MM.1S (cell line): ENCODE results near the gene PRDM12.

Source experiments
- DNase-seq: peaks from one replicate; pipeline ENCODE4 v3.0.0-alpha.2; 2015
- H2AFZ ChIP-seq: fragments of 300-600 bp; sonication (generic); 2 replicates; pipeline ENCODE4 v1.6.0; 2016; ENCODE audit warnings: antibody characterized with exemption, low read length
- H3F3A ChIP-seq: fragments of 300-600 bp; sonication (generic); 2 replicates; pipeline ENCODE4 v1.6.1; 2016; ENCODE audit warnings: mild to moderate bottlenecking, antibody characterized with exemption, low read length, moderate library complexity, mixed read lengths; ENCODE audit not compliant: insufficient read depth
- H3K27ac ChIP-seq: fragments of 300-600 bp; sonication (generic); 2 replicates; pipeline ENCODE4 v1.5.1; 2016; ENCODE audit warnings: mild to moderate bottlenecking, low read length
- H3K27me3 ChIP-seq: fragments of 300-600 bp; sonication (generic); replicated peaks from 2 replicates; pipeline ENCODE4 v1.6.0; 2016; ENCODE audit warnings: low read length; ENCODE audit not compliant: insufficient read depth
- H3K36me3 ChIP-seq: fragments of 300-600 bp; sonication (generic); replicated peaks from 2 replicates; pipeline ENCODE4 v1.6.1; 2016; ENCODE audit warnings: mild to moderate bottlenecking, low read length, mixed read lengths; ENCODE audit not compliant: insufficient read depth
- H3K4me1 ChIP-seq: fragments of 300-600 bp; sonication (generic); 2 replicates; pipeline ENCODE4 v1.6.1; 2016; ENCODE audit warnings: low read length, mixed read lengths
- H3K4me2 ChIP-seq: fragments of 300-600 bp; sonication (generic); 2 replicates; pipeline ENCODE4 v1.6.0; 2016; ENCODE audit warnings: low read depth, low read length
- H3K4me3 ChIP-seq: fragments of 300-600 bp; sonication (generic); 2 replicates; pipeline ENCODE4 v1.5.1; 2016; ENCODE audit warnings: low read length, mixed read lengths
- H3K79me2 ChIP-seq: fragments of 300-600 bp; sonication (generic); 2 replicates; pipeline ENCODE4 v1.6.1; 2016; ENCODE audit warnings: mixed run types, low read length, mixed read lengths
- H3K9ac ChIP-seq: fragments of 300-600 bp; sonication (generic); 2 replicates; pipeline ENCODE4 v1.6.1; 2016; ENCODE audit warnings: low read length, mixed read lengths
- H3K9me2 ChIP-seq: fragments of 300-600 bp; sonication (generic); replicated peaks from 2 replicates; pipeline ENCODE4 v1.6.1; 2016; ENCODE audit warnings: mild to moderate bottlenecking, low read length, mixed read lengths; ENCODE audit not compliant: insufficient read depth
- H3K9me3 ChIP-seq: fragments of 300-600 bp; sonication (generic); replicated peaks from 2 replicates; pipeline ENCODE4 v1.6.1; 2016; ENCODE audit warnings: mild to moderate bottlenecking, low read length, mixed read lengths; ENCODE audit not compliant: insufficient read depth
- H4K20me1 ChIP-seq: fragments of 300-600 bp; sonication (generic); 2 replicates; pipeline ENCODE4 v1.6.1; 2016; ENCODE audit warnings: mild to moderate bottlenecking, low read length, moderate library complexity, mixed read lengths; ENCODE audit not compliant: insufficient read depth
- EZH2 ChIP-seq: fragments of 300-600 bp; sonication (generic); optimal IDR thresholded peaks from 2 replicates; pipeline ENCODE3; 2017; ENCODE audit warnings: low read depth, mild to moderate bottlenecking, antibody characterized with exemption, low read length, mixed read lengths
- EZH2phosphoT487 ChIP-seq: fragments of 300-600 bp; sonication (generic); IDR thresholded peaks from 2 replicates; pipeline ENCODE4 v1.6.1; 2018; ENCODE audit warnings: antibody characterized with exemption, low read length
- TF ChIP-seq, protein P1 (sequence below): fragments of 300-600 bp; sonication (generic); IDR thresholded peaks from 2 replicates; pipeline ENCODE4 v1.5.1; 2016; ENCODE audit warnings: antibody characterized with exemption, low read length, mixed read lengths

PRDM12 gene

DNA sequence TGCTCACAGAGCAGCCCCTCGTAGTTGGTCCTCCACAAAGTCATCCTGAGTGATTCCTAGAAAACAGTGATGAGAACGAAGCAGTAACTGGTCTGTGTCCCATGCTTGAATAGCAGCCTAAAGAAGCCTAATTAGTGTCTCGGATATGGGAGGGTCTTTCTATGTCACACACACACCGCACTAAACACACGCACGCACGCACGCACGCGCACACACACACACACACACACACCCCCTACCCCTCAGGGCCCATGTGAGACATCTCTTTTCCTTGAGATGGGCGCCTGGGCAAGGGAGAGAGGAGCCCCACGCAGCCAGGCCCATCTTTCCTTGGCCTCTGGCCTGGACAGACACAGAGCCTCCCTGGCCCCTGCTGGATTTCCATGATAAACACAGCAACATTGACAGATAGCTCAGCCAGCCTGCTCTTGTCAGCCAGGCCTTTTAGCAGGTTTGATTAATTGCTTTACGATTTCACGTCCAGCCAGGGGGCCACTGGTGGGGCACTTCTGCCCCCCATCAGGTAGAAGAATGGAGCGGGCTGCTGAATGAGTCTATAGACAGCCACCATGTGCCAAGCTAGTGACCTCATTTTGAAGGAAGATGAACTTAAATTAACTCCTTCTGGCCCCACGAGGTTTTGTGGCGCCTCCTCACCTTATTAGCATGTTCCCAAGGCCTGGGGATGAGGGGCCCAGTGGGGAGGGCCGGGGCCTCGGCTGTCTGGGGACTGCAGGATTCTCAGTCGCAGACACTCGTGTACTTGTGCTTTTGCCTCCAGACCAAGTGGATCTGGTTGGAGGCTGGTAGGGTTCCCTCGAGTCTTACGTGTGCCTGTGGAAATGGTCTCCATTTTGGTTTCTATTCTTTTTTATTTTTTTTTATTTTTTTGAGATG, 36.2 kb upstream of the PRDM12 start:
- Histone ChIP-seq H3K4me3 (no peak overlapping the region), H3K4me2 (no peak overlapping the region), H4K20me1 (no peaks in the 10 kb centered on the region), H3K36me3 (no peaks in the 10 kb centered on the region), H3K4me1 (no peaks in the 10 kb centered on the region), H3K9ac (no peak overlapping the region), H3K27ac (no peak overlapping the region), H3K79me2 (no peaks in the 10 kb centered on the region), H3F3A (no peaks in the 10 kb centered on the region), H3K27me3 (no peaks in the 10 kb centered on the region), H2AFZ (no peak overlapping the region), H3K9me2 (no peaks in the 10 kb centered on the region), H3K9me3 (no peaks in the 10 kb centered on the region)
- no peak for TF ChIP-seq EZH2phosphoT487
- TF ChIP-seq, protein P1, sequence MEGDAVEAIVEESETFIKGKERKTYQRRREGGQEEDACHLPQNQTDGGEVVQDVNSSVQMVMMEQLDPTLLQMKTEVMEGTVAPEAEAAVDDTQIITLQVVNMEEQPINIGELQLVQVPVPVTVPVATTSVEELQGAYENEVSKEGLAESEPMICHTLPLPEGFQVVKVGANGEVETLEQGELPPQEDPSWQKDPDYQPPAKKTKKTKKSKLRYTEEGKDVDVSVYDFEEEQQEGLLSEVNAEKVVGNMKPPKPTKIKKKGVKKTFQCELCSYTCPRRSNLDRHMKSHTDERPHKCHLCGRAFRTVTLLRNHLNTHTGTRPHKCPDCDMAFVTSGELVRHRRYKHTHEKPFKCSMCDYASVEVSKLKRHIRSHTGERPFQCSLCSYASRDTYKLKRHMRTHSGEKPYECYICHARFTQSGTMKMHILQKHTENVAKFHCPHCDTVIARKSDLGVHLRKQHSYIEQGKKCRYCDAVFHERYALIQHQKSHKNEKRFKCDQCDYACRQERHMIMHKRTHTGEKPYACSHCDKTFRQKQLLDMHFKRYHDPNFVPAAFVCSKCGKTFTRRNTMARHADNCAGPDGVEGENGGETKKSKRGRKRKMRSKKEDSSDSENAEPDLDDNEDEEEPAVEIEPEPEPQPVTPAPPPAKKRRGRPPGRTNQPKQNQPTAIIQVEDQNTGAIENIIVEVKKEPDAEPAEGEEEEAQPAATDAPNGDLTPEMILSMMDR = no peak
- no peak for TF ChIP-seq EZH2
- DNase-seq = no peak

GRCh38 chr9:130629443-130630070, 34.8 kb upstream of the PRDM12 start:
- Histone ChIP-seq H3K36me3 (no peaks in the 10 kb centered on the region), H3K9me3 (no peaks in the 10 kb centered on the region), H3K4me3 (no peak overlapping the region), H2AFZ (no peak overlapping the region), H3K9ac (no peak overlapping the region), H3K4me2 (no peak overlapping the region), H3K27me3 (no peaks in the 10 kb centered on the region), H3K79me2 (no peaks in the 10 kb centered on the region), H4K20me1 (no peaks in the 10 kb centered on the region), H3F3A (no peaks in the 10 kb centered on the region), H3K27ac (no peak overlapping the region), H3K4me1 (no peaks in the 10 kb centered on the region), H3K9me2 (no peaks in the 10 kb centered on the region)
- TF ChIP-seq, protein P1 = no peak
- TF ChIP-seq EZH2phosphoT487 = no peak
- TF ChIP-seq EZH2 = no peak
- no peak for DNase-seq

DNA sequence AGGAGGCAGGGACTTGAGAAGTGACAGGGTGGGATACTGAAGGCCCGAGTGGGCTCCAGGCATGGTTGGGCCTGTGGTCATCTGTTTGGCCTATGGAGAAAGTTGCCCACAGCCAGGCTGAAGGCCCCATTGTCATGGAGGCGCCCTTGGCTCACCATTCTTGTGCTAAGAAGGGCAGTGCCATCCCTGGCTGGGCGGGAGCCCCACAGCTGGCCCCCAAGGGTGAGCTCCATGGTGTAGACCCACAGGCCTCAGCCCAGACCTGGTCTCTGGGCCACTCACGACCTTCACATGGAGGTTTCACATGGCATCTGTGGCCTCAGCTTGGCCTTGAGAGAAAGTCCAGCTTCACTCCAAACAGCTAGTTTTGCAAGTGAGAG, 34.3 kb upstream of the PRDM12 start:
- Histone ChIP-seq H3K4me2 (no peak overlapping the region), H4K20me1 (no peaks in the 10 kb centered on the region)

More for the DNA sequence above, 34.3 kb upstream of the PRDM12 start:
- TF ChIP-seq EZH2phosphoT487 (no peak), EZH2 (no peak)
- TF ChIP-seq, protein P1 = no peak
- no peaks in the 10 kb centered on the region for H3F3A ChIP-seq
- no peak overlapping the region for H3K4me3 ChIP-seq
- no peaks in the 10 kb centered on the region for H3K79me2 ChIP-seq
- H2AFZ ChIP-seq = no peak overlapping the region
- no peak overlapping the region for H3K9ac ChIP-seq
- no peaks in the 10 kb centered on the region for H3K27me3 ChIP-seq
- H3K36me3 ChIP-seq = no peaks in the 10 kb centered on the region
- no peaks in the 10 kb centered on the region for H3K9me3 ChIP-seq
- H3K27ac ChIP-seq = no peak overlapping the region
- DNase-seq = no peak
- no peaks in the 10 kb centered on the region for H3K9me2 ChIP-seq
- H3K4me1 ChIP-seq = no peaks in the 10 kb centered on the region
